Tibial nerve (tissue), 4 donors: ENCODE data around the gene PRKG1. TPM values are rescaled to one million over a fixed set of nuclear protein-coding genes. Genes with fewer than 3 reads are reported as not detected.

Source experiments
- DNase-seq, 2 donors: peaks; one replicate each; pipeline ENCODE4 v3.0.0-alpha.2; 2019; ENCODE audit warnings: low spot score in 2 of 2
- H3K27ac ChIP-seq, 4 donors: fragments of 200-600 bp; sonication (generic) in 3 of 4; one replicate each; pipeline ENCODE4 v1.5.1; 2017 to 2019; ENCODE audit warnings: mild to moderate bottlenecking in 1 of 4
- H3K27me3 ChIP-seq, 2 donors: fragments of 200-600 bp; sonication (generic) in 1 of 2; one replicate each; pipeline versions ENCODE4 v1.5.1 to v1.6.0; 2017 to 2019
- H3K36me3 ChIP-seq, 3 donors: fragments of 200-600 bp; sonication (generic); one replicate each; pipeline ENCODE4 v1.5.1; 2018 to 2019
- H3K4me1 ChIP-seq, 4 donors: fragments of 200-600 bp; sonication (generic) in 3 of 4; one replicate each; pipeline ENCODE4 v1.5.1; 2017 to 2019
- H3K4me3 ChIP-seq, 4 donors: fragments of 200-600 bp; sonication (generic) in 3 of 4; one replicate each; pipeline ENCODE4 v1.5.1; 2017 to 2019; ENCODE audit warnings: mild to moderate bottlenecking in 1 of 4, moderate library complexity in 1 of 4
- H3K9me3 ChIP-seq, 4 donors: fragments of 200-600 bp; sonication (generic) in 3 of 4; one replicate each; pipeline ENCODE4 v1.5.1; 2017 to 2019
- EP300 ChIP-seq, 2 donors: sonication (generic); formaldehyde crosslinking; IDR thresholded peaks; one replicate each; pipeline ENCODE4 v1.6.1; 2017; ENCODE audit warnings: antibody characterized with exemption in 2 of 2, mild to moderate bottlenecking in 1 of 2
- POLR2A ChIP-seq, 2 donors: fragments of 450-650 bp; IDR thresholded peaks; one replicate each; pipeline ENCODE4 v1.6.1; 2017; ENCODE audit warnings: antibody characterized with exemption in 2 of 2, mild to moderate bottlenecking in 2 of 2, moderate library complexity in 2 of 2
- WGBS, 2 donors: methylation state at CpG; one replicate each; pipeline ENCODE4 v1.1.5; 2018; 5-methylcytosine and 5-hydroxymethylcytosine counted together
- total RNA-seq, 4 donors: library from RNA; depleted of rRNA; stranded (reverse); fragments of >200 nt; gene quantifications; one replicate each; pipeline ENCODE4 v1.1.0, GENCODE V29; 2016
- TF ChIP-seq, protein P1 (sequence below), 5 experiments: fragments of 200-600 bp in 3 of 5; fragments of 450-650 bp in 2 of 5; sonication (generic) in 3 of 5; IDR thresholded peaks; one replicate each; pipeline ENCODE4 v1.5.1; 2016 to 2019; ENCODE audit warnings: antibody characterized with exemption in 5 of 5, mild to moderate bottlenecking in 3 of 5, moderate library complexity in 2 of 5

The PRKG1 gene
- total RNA-seq, 4 donors from 2014 or later = 8.7 to 35.0 (median 14.8) TPM

GRCh38 chr10:51364674-51365073 is 290.4 kb downstream of the PRKG1 start:
- H3K27ac ChIP-seq = no peak overlapping the region
- H3K4me3 ChIP-seq = no peak overlapping the region
- WGBS, 2 donors = 68 to 76% methylated on average over 2 of the region's 2 CpGs
- no peak for TF ChIP-seq EP300 (IDR thresholded peaks at IDR 0.05)
- TF ChIP-seq, protein P1, sequence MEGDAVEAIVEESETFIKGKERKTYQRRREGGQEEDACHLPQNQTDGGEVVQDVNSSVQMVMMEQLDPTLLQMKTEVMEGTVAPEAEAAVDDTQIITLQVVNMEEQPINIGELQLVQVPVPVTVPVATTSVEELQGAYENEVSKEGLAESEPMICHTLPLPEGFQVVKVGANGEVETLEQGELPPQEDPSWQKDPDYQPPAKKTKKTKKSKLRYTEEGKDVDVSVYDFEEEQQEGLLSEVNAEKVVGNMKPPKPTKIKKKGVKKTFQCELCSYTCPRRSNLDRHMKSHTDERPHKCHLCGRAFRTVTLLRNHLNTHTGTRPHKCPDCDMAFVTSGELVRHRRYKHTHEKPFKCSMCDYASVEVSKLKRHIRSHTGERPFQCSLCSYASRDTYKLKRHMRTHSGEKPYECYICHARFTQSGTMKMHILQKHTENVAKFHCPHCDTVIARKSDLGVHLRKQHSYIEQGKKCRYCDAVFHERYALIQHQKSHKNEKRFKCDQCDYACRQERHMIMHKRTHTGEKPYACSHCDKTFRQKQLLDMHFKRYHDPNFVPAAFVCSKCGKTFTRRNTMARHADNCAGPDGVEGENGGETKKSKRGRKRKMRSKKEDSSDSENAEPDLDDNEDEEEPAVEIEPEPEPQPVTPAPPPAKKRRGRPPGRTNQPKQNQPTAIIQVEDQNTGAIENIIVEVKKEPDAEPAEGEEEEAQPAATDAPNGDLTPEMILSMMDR (IDR thresholded peaks at IDR 0.05) = no peak
- TF ChIP-seq POLR2A (IDR thresholded peaks at IDR 0.05) = no peak
- DNase-seq = no peak
- no peaks in the 10 kb centered on the region for H3K4me1 ChIP-seq
- H3K27me3 ChIP-seq = no peaks in the 10 kb centered on the region
- H3K36me3 ChIP-seq = no peaks in the 10 kb centered on the region
- H3K9me3 ChIP-seq = no peaks in the 10 kb centered on the region

- Histone ChIP-seq H3K9me3 (no peaks in the 10 kb centered on the region), H3K36me3 (no peaks in the 10 kb centered on the region), H3K27ac (no peak overlapping the region), H3K4me3 (no peak overlapping the region), H3K27me3 (no peaks in the 10 kb centered on the region), H3K4me1 (no peaks in the 10 kb centered on the region)
- WGBS, 2 donors = 83 to 90% methylated on average over 1 of the region's 1 CpG
- TF ChIP-seq POLR2A (IDR thresholded peaks at IDR 0.05) (no peak), EP300 (IDR thresholded peaks at IDR 0.05) (no peak)
- TF ChIP-seq, protein P1 (IDR thresholded peaks at IDR 0.05) = no peak
- DNase-seq = no peak
Observed at GRCh38 chr10:51366044-51366443, 291.8 kb downstream of the PRKG1 start.

- no peaks in the 10 kb centered on the region for H3K4me1 ChIP-seq
- DNase-seq = no peak
- no peaks in the 10 kb centered on the region for H3K9me3 ChIP-seq
- WGBS, 2 donors = 46 to 63% methylated on average over 4 of the region's 4 CpGs
- H3K36me3 ChIP-seq = no peaks in the 10 kb centered on the region
- no peak for TF ChIP-seq EP300 (IDR thresholded peaks at IDR 0.05)
- TF ChIP-seq, protein P1 (IDR thresholded peaks at IDR 0.05) = no peak
- no peak for TF ChIP-seq POLR2A (IDR thresholded peaks at IDR 0.05)
- H3K27ac ChIP-seq = peak overlapping the region in 2 of 4 donors; percentile 5 to 10
- no peaks in the 10 kb centered on the region for H3K27me3 ChIP-seq
- H3K4me3 ChIP-seq = peak overlapping the region in 1 of 4 donors; percentile 20
Observed at GRCh38 chr10:51367127-51367526, 292.8 kb downstream of the PRKG1 start.

DNA sequence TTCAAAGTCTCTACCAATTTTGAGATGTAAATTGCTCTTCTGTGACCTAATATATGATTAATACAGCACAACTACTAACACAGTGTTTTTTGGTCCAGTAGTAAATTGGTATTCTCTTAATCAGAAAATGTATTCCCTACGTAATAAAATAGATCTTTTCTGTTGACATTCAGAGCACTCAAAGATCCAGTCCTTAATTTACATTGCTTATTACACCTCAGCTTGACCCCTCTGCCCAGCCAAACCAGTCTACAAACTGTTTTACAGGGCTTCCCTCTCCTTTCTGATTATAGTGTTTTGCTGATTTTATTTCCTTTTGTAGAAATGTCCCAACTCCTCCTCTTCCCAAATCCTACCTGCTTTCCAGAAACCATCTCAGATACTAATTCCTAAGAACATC is 293.4 kb downstream of the PRKG1 start:
- Histone ChIP-seq H3K4me3 (no peak overlapping the region), H3K4me1 (no peaks in the 10 kb centered on the region), H3K36me3 (no peaks in the 10 kb centered on the region), H3K27ac (no peak overlapping the region), H3K27me3 (no peaks in the 10 kb centered on the region), H3K9me3 (no peaks in the 10 kb centered on the region)
- WGBS, 2 donors = 88 to 90% methylated on average over 1 of the region's 1 CpG
- TF ChIP-seq POLR2A (IDR thresholded peaks at IDR 0.05) (no peak), EP300 (IDR thresholded peaks at IDR 0.05) (no peak)
- no peak for DNase-seq

- H3K27ac ChIP-seq = no peak overlapping the region
- no peak for DNase-seq
- no peaks in the 10 kb centered on the region for H3K36me3 ChIP-seq
- no peaks in the 10 kb centered on the region for H3K27me3 ChIP-seq
- H3K9me3 ChIP-seq = no peaks in the 10 kb centered on the region
- H3K4me3 ChIP-seq = no peak overlapping the region
- TF ChIP-seq, protein P1 (IDR thresholded peaks at IDR 0.05) = no peak
- TF ChIP-seq EP300 (IDR thresholded peaks at IDR 0.05) (no peak), POLR2A (IDR thresholded peaks at IDR 0.05) (no peak)
- no peaks in the 10 kb centered on the region for H3K4me1 ChIP-seq
- 89 to 92% methylated on average over 5 of the region's 5 CpGs for WGBS, 2 donors
Observed at GRCh38 chr10:51368943-51369342, 294.7 kb downstream of the PRKG1 start.

DNA sequence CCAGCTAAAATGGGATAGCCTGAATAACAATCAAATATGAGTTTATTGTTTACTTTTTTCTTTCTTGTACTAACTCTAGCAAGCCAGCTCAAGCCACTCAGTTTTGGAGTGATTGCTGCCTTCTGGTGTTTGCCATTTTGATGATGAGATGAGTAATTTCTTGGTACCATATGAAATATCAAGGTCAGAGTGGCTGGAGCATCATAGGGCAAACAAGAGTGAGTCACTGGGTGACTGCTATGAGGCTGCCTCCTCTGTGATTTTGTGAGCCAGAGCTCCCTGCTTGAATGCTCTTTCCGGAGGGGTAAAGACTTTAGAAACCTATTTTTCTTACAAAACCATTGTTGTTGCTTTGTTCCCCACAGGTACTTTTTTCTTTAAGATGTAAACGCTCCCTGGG is 295.6 kb downstream of the PRKG1 start:
- WGBS, 2 donors = 80% methylated on average over 2 of the region's 2 CpGs
- H3K27ac ChIP-seq = no peak overlapping the region
- TF ChIP-seq, protein P1 (IDR thresholded peaks at IDR 0.05) = no peak
- TF ChIP-seq EP300 (IDR thresholded peaks at IDR 0.05) (no peak), POLR2A (IDR thresholded peaks at IDR 0.05) (no peak)

More for the DNA sequence above, 295.6 kb downstream of the PRKG1 start:
- Histone ChIP-seq H3K9me3 (no peaks in the 10 kb centered on the region), H3K27me3 (no peaks in the 10 kb centered on the region), H3K4me1 (no peaks in the 10 kb centered on the region), H3K4me3 (no peak overlapping the region), H3K36me3 (no peaks in the 10 kb centered on the region)
- DNase-seq = no peak
